Glutamatergic neuron (in vitro differentiated cells): ENCODE measurements around the gene GTPBP4. TPM values are rescaled to one million over a fixed set of nuclear protein-coding genes. Genes with fewer than 3 reads are reported as not detected.

Experiments
- DNase-seq: peaks from one replicate; pipeline ENCODE4 v3.0.0; 2022
- H3K27ac Mint-ChIP-seq: one replicate; pipeline ENCODE4 v1.8.0; 2020; ENCODE audit warnings: mild to moderate bottlenecking, mixed read lengths, inconsistent platforms; ENCODE audit not compliant: unreplicated experiment
- H3K27me3 Mint-ChIP-seq: one replicate; pipeline ENCODE4 v1.8.0; 2020; ENCODE audit warnings: mild to moderate bottlenecking, moderate library complexity, mixed read lengths, inconsistent platforms; ENCODE audit not compliant: unreplicated experiment
- H3K36me3 Mint-ChIP-seq: one replicate; pipeline ENCODE4 v1.8.0; 2020; ENCODE audit warnings: mild to moderate bottlenecking, mixed read lengths, inconsistent platforms; ENCODE audit not compliant: unreplicated experiment
- H3K4me1 Mint-ChIP-seq: one replicate; pipeline ENCODE4 v1.8.0; 2020; ENCODE audit warnings: mild to moderate bottlenecking, low read depth, mixed read lengths, inconsistent platforms; ENCODE audit not compliant: unreplicated experiment
- H3K4me3 Mint-ChIP-seq: one replicate; pipeline ENCODE4 v1.8.0; 2020; ENCODE audit warnings: mild to moderate bottlenecking, mixed read lengths, inconsistent platforms; ENCODE audit not compliant: unreplicated experiment
- H3K9me3 Mint-ChIP-seq: one replicate; pipeline ENCODE4 v1.8.0; 2020; ENCODE audit warnings: mild to moderate bottlenecking, moderate library complexity, mixed read lengths, inconsistent platforms; ENCODE audit not compliant: unreplicated experiment
- total RNA-seq: library from RNA; stranded (reverse); fragmentation: NEBNext Ultra II Directional; extraction: Animal tissue kit (Norgen Biotek cat#: 25700); gene quantifications from one replicate; pipeline ENCODE4 v1.2.1, GENCODE V29; 2021; ENCODE audit not compliant: unreplicated experiment
- TF ChIP-seq, protein P1 (sequence below): fragments of 200-600 bp; sonication (generic); IDR thresholded peaks from one replicate; pipeline ENCODE4 v1.5.0; 2021; ENCODE audit not compliant: partially characterized antibody, unreplicated experiment

Gene GTPBP4
- total RNA-seq, 1 donor from 2014 or later = 45.4 TPM

DNA sequence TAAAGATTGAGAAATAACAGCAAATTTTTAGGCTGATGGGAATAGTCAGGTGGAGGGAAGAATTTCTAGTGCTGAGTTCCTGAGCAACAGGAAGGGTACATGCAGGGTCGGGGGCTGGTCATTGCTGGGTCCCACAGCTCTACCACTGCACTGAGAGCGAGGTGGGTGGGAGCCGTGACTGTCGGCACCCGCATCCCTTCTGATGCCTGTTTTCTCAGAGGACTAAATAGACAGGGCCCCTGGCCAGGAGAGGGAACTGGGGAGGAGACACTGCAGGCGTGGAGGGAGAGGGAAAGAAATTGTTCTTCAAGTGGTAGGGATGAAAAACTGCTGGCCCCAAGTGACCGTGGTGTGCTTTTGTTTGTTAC is 7.3 kb downstream of the GTPBP4 start:
- TF ChIP-seq, protein P1, sequence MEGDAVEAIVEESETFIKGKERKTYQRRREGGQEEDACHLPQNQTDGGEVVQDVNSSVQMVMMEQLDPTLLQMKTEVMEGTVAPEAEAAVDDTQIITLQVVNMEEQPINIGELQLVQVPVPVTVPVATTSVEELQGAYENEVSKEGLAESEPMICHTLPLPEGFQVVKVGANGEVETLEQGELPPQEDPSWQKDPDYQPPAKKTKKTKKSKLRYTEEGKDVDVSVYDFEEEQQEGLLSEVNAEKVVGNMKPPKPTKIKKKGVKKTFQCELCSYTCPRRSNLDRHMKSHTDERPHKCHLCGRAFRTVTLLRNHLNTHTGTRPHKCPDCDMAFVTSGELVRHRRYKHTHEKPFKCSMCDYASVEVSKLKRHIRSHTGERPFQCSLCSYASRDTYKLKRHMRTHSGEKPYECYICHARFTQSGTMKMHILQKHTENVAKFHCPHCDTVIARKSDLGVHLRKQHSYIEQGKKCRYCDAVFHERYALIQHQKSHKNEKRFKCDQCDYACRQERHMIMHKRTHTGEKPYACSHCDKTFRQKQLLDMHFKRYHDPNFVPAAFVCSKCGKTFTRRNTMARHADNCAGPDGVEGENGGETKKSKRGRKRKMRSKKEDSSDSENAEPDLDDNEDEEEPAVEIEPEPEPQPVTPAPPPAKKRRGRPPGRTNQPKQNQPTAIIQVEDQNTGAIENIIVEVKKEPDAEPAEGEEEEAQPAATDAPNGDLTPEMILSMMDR = no peak
- Mint-ChIP-seq H3K4me3 (no peak overlapping the region), H3K9me3 (peaks cover 2% of the 10 kb centered on the region), H3K36me3 (peaks cover 2% of the 10 kb centered on the region), H3K4me1 (no peaks in the 10 kb centered on the region), H3K27ac (no peak overlapping the region), H3K27me3 (no peaks in the 10 kb centered on the region)
- no peak for DNase-seq

DNA sequence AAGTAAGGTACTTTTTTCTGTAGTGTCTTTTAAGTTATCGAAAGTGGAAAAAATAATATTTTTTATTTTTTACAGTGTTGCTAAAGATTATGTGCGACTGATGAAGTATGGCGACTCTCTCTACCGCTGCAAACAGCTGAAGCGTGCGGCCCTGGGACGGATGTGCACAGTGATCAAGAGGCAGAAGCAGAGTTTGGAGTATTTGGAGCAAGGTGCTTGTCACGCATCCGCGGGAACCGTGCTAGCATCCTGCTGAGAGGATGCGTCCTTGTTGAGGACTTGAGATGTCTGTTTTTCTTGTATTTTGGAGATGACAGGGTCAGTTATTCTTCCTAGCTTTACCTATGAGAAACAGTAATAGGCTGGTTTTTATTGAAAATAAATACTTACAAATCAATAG is 7.8 kb downstream of the GTPBP4 start:
- Mint-ChIP-seq H3K36me3 (peaks cover 6% of the 10 kb centered on the region), H3K4me1 (no peaks in the 10 kb centered on the region), H3K4me3 (no peak overlapping the region), H3K27ac (no peak overlapping the region), H3K27me3 (no peaks in the 10 kb centered on the region), H3K9me3 (no peaks in the 10 kb centered on the region)
- TF ChIP-seq, protein P1 = no peak
- DNase-seq = no peak

DNA sequence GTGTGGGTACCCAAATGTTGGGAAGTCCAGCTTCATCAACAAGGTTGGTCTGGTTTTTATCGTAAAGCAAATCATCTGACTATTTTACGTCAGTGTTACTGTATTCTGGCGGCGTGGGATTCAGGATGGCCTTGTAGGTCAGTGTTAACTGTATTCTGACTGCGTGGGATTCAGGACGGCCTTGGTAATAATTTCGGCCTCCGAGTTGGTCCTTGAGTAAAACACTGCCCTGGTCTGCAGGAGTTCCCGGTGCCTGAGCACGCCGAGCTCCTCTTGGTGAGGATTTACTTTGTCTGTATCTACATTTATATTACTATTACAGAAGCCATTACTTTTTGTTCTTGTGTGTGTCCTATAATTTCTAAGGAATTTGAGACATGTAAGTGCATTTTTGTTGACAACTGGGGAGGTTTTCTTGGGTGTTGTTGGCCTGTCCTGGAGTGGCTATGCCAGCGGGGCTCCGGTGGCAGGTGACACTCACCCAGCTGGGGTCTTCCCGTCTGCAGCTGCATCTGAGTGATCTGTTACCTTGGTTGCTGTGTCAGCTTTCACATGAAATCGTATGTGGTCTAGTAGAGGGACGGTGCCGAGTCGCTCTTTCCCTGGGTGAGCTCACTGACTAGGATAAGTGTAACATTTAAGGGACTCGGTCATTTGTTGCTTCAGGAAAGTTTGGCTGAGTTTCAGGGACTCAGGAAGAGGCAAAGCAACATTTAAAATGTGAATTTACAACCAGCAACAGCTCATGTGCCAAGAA is 9.2 kb downstream of the GTPBP4 start:
- TF ChIP-seq, protein P1 = no peak
- Mint-ChIP-seq H3K27me3 (no peaks in the 10 kb centered on the region), H3K9me3 (no peaks in the 10 kb centered on the region), H3K4me1 (no peaks in the 10 kb centered on the region), H3K27ac (no peak overlapping the region), H3K4me3 (no peak overlapping the region), H3K36me3 (peaks cover 17% of the 10 kb centered on the region)
- DNase-seq = no peak

DNA sequence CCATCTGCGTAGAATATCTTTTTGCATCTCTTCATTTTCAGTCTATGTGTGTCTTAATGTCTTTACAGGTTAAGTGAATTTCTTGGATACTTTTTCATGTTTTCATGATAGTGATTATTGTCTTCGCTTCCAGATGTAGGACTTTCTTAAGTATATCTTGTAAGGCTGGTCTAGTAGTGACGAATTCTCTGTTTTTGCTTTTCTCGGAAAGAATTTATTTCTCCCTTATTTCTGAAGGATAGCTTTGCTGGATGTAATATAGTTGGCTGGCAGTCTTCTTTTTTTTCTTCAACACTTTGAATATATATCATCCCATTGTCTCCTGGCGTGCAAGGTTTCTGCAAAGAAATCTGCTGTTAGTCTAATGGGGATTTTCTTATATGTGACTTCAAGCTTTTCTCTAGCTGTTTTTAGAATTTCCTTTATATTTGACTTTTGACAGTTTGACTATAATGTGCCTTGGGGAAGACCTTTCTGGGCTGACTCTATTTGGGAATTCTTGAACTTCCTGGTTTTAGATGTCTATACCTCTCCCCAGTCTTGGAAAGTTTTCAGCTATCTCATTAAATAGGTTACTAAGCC is 14.3 kb downstream of the GTPBP4 start:
- Mint-ChIP-seq H3K27me3 (no peaks in the 10 kb centered on the region), H3K36me3 (peaks cover 32% of the 10 kb centered on the region), H3K9me3 (no peaks in the 10 kb centered on the region), H3K27ac (no peak overlapping the region), H3K4me3 (no peak overlapping the region), H3K4me1 (no peaks in the 10 kb centered on the region)
- TF ChIP-seq, protein P1 = no peak
- no peak for DNase-seq
